NK-92 (cell line): ENCODE measurements around the gene SLCO4A1.
"Not testable (repeated sequence)": the region's sequence is repeated elsewhere in the genome, so short reads cannot be mapped to it uniquely, and the experiment has no call there.

Experiments used
- DNase-seq: peaks from one replicate; lab custom pipeline; 2025; ENCODE audit not compliant: unreplicated experiment; lab: John Stamatoyannopoulos, UW

SLCO4A1 gene

DNA sequence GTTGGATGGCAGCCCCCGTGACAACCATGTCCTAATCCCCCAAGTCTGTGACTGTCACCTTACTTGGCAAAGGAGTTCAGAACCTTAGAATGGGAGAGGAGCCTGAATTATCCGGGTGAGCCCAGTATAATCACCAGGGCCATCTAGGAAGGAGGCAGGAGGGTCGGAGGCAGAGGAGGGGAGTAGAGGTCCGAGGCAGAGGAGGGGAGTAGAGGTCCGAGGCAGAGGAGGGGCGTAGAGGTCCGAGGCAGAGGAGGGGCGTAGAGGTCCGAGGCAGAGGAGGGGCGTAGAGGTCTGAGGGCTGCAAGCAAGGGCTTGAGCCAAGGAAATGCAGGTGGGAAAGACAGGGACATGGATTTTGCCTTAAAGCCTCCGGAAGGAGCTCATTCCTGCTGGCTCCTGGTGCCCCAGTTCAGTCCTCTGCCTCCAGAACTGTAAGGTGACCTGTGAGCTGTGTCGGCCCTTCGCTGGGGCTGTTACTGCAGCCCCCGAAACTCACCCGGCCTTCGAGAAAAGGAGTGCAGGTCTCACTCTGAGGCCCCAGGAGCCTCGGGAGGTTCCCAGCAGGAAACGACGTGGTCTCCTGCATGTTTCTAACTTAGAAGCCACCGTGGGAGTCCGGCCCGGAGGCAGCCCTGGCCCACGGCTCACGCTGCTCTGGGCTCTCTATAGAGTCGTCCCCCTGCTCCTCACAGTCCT lies 20.0 kb upstream of the SLCO4A1 start:
- DNase-seq: no peak

DNA sequence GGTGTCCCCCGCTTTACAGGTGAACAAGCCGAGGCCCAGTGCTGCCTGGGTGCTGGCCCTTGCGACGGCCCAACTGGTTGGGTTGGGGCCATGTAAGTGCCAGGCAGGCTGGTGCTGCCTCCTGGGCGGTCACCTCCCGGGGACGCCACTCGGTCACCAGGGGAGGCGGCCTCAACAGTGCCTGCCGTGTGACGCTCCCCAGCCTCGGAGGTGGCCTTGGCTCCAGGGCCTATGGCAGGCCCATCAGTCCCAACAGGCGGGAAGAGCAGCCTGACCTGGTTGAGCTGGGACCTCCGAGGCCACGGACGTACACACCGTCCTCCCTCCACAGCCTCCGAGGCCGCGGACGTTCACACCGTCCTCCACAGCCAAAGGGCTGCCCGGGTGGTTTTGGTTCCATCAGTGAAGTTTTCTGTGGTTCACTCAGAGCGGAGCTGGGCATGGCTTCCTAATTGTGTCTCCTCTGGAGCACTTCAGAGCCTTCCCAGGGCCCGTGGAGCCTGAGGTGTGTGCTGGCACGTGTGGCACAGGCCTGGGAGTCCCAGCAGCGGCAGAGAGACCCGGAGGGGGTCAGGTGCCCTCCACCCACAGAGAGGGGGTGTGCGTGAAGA lies 19.3 kb upstream of the SLCO4A1 start:
- no peak for DNase-seq

DNA sequence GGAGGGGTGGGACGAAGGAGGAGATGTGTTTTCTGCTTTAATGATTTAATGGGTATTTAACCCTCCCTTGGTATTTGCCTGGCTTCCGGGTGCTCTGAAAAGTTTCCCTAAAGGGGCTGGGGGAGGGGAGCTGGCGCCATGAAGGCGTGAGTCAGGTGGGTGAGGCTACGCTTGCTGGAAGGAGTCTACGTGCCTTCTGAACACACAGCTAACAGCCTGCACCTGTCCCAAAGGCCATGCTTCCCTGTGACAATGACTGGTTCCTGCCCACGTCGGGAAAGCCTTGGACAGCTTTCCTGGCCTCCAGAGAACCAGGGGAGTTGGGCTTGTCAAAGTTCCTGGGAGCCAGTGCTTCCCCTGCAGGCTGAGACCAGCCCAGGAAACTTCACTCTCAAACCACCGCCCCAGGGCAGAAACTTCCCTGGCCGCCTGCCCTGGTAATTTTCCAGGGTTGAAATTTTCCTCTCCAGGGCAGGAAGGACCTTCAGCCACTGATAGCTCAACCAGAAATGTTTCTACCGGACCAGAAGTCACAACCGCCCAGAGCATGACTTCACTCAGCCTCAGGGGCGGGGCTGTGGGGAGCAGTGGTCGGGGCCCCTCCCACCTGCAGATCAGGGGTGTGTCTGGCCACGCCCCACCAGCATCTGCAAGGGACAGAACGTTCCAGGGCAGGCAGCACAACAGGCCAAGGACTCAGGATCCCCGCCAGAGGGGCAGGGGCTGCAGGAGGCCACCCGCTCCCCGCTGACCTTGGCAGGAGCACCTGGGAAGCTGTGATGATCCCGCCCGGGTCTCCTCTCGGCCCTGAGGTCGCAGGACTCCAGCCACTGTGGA lies 18.6 kb upstream of the SLCO4A1 start:
- no peak for DNase-seq

DNA sequence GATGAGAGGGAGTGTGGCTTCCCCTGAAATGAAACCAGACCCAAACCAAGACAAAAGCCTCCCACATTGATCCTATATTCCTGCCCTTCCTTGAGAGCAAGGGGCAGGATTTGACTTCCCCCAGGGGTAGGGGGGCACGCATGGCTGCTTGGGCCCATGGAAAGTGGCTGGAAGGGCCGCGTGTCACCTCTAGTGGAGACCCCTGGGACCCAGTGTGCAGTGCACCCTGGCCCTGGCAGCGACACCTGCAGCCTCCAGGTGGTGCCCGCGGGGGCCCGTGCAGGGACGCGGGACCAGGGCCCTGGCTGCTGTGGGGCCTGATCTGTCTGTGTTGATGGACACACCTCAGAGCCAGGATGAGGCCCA lies 18.0 kb upstream of the SLCO4A1 start:
- DNase-seq: no peak

DNA sequence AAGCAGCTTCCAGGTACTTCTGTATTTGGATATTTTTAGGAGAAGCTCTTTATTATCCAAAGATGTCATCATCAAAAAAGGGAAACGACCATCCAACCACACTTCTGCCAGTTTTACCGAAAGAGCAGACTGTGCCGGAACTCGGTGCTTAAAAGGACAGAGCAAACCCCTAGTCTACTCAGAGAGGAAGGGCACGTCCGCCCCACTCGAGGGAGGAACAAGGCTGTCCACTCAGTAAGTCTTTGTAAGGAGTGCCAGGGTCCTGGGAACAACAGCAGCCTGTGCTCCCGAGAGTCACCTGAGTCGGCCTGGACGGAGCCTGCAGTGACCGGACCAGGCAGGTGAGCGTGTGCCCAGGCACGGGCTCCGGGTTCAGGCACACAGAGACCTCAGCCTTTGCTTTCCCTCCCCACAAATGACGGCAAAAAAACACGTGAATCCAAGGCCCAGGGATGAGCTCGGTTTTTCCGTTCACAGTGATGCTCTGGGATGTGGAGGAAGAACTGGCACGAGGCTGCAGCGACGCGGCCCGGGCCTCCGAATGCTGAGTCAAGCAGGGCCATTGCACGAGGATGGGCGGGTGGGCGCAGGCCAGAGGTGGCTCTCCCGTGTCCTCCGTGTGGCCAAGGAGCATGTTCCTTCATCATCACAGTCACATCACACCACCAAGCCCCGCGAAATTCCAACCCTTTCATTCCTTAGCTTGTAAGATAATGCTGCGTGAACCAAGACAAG lies 17.4 kb upstream of the SLCO4A1 start:
- DNase-seq: no peak

DNA sequence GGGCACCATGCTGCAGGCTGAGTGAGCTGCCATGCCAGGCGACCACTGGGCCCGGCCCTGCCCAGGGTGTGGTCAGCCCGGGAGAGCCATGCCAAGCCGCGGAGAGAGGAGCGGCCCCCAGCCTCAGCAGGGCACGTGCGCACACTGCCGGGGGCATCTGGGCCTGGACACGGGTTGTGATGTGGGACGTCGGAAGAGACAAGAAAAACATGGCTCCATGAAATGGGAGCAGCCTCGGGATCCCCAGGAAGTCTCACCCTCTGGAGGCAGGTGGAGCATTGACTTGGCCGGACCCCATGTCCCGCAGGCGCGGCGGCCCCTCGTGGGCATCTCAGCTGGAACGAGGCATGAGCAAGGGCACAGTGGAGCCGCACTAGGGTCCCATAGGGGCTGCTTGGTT lies 16.8 kb upstream of the SLCO4A1 start:
- DNase-seq: no peak

DNA sequence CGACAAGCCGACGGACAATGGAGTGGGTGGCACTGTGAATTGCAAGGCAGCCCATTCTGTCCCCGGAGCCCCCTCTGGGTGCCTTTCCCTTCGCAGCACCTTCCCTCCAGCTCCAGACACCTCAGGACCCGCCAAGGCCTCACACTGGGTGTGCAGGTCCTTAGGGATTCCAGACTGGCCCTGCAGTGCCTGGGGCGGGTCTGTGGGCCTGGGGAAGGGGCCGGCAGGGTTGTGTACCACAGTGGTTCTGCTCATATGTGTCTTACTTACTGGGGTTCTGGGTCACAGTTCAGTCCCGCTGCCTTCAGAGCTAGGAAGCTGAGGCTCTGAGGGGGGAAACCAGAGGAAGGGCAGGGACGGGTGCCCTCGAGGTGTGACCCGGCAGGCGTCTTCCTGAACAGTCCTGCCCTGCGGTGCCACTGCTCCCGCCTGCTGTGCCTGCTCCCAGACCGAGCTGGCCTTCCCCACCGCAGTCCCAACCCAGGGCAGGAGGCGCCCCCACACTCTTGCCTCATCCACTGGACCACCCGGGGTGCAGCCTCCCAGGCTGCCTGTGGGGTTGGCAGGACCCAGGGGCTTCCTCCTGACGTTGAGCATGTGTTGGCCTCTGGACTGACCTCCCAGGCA lies 16.3 kb upstream of the SLCO4A1 start:
- DNase-seq: no peak

DNA sequence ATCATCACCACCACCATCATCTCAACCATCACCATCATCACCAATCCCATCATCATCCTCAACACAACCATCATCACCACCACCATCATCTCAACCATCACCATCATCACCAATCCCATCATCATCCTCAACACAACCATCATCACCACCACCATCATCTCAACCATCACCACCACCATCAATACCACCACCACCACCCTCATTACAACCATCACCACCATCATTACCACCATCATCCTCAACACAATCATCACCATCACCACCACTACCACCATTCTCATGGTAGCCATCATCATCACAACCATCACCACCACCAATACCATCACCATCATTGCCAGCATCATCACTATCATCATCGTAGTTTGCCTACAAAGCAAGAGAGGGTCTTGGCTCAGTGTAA lies 14.9 kb upstream of the SLCO4A1 start:
- not testable (repeated sequence) for DNase-seq

DNA sequence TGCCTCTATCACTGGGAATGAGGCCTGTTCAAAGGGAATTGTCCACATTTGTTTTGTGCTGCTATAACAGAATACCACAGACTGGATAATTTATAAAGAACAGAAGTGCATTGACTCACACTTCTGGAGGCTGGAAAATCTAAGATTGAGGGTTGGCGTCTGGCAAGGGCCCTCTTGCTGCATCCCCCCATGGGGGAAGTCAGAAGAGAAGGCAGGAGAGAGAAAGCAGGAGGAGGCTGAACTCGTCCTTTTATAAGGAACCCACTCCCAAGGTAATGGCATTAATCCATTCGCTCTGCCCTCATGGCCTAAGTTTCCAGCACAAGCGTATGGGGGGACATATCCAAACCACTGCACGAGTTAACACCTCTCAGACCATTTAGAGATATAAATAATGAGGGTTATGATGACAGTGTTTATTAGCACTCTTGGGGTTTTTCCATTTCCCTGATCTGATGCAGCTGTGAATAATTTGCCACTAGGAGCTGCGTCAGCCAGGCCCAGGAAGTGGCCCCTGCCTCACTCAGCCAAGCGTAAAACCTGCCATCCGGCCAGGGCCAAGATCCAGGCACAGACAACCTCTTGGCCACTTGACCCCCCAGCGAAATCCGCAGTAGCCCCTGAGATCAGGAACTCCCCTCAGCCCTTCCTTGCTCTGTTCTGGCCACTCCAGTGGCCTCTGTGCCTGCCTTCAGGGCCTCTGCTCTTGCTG lies 14.2 kb upstream of the SLCO4A1 start:
- DNase-seq: no peak

DNA sequence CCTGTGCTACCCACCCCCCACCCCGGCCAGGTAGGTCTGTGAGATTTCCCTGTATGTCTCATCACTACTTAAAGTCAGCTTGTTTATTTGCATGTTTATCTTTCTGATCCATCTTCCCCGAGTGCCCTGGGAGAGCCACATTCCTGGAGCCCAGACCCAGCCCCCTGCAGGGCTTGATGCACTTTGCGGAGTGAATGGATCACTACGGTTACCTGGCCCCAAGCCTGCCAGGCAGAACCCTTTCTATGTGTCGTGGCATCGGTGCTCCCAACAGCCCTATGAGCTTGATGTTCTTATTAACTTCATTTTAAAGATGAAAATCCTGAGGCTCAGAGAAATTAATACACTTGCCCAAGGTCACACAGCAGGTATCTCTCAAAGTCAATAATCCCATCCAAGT lies 13.6 kb upstream of the SLCO4A1 start:
- DNase-seq: no peak

DNA sequence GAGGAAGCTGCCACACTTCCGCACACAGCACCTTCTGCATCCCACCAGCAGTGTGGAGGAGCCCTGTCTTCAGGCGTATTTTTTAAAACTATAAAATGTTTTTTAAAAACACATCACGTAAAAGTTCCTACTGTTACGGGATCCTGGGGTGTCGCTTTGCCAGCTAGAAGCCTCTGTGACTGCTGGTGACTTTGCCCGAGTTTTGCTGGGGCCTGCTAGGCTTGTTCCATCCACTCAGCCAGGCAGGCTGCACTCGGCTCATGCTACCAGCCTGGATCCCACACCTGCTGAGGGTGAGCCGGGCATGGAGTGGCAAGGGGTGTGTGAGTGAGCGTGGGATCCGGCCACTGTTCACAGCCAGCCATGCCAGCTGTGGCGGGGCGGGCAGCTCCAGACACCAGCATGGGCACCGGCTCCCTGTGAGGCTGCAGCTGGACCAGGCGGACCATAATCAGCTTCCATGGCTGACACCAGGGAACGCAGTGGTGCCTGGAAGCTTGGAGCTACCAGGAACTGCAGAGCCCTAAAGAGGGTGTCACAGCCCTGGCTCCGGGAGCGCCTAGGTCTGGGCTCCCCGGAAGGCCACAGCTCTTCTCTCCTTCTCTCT lies 12.3 kb upstream of the SLCO4A1 start:
- no peak for DNase-seq

DNA sequence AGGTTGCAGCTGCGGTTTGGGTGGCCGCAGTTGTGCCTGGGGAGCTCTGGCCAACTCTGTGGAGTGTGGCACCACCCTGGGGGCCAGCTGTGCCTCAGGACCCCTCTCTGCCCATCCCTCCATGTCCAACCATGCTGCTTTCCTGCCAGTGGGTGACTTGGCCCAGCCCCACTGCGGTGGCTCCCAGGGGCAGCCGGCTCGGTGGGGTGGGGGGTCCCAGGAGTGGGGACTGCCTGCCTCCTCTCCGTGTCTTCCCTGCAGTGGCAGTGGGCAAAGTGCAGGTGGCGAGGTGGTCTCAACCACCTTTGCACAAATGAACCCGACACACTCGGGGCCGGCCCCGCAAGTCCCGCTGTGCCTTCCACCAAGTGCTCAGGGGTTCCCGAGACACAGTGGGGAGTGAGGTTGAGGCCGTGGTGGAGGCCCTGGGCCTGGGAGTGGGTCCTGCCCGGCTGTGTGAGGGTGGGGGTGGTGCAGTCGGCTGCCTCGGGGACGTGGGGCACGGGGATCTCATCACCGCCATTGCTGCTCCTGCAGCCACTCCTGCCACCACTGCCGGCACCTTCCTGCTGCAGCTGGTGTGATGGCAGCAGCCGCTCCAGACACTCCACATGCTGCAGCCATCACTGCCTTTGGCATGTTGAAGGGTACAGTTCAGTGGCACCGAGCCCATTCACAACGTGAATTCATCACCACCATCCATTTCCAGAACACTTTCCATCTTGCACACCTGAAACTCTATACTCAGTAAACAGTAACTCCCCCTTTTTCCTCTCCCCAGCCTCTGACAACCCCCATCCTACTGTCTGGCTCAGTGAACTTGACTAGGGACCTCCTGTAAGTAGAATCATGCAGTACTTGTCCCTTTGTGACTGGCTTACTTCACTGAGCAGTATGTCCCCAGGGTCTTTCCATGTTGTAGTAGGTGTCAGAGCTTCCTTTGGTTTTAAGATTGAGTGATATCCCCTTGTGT lies 10.7 kb upstream of the SLCO4A1 start:
- DNase-seq: no peak

DNA sequence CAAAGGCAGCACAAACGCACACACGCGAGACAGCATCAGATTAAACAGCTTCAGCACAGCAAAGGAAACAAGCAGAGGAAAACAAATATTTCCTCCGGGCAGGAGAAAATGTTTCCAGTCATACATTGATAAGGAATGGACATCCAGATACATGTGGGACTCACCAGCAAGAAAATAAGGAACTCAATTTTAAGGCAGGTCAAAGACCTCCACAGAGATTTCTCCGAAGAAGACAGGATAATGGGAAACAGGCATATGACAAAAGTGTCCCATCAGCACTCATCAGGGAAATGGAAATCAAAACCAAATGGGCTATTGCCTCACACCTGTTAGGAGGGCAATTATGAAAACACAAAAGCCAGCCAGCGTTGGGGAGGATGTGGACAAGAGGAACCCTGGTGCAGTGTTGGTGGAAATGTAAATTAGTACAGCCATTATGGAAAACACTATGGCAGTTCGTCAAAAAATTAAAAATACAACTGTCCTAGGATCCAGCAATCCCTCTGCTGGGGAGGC lies 9.7 kb upstream of the SLCO4A1 start:
- DNase-seq: no peak

DNA sequence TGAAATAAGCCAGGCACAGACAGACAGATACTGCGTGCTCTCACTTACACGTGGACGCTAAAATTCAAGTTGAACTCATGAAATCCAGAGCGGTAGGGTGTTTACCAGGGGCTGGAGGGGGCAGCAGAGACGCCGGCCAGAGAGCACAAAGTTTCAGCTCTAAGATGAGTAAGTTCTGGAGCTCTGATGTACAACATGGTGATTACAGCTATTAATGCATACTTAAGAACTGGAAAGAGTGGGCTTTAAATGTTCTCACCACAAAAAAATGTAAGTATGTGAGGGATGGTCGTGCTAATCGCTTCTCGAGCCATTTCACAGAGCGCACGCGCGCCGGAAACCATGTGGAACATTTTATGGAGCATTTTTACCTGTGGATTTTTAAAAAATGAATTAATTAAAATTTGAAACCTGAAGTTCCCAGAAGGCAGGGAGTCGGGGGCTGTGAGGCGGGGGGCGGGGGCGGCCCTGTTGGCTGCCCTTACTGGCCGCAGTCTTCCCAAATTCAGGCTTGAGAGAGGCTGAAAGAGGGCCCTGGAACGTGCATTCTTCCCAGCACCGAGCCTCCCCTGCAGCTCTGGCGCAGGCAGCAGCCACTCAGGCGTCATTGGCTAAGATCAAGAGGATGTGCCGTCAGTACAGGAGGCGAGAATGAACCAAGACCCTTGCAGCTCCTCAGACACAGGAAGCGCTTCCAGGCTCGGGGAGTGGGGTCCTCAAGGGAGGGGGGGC lies 8.5 kb upstream of the SLCO4A1 start:
- no peak for DNase-seq

DNA sequence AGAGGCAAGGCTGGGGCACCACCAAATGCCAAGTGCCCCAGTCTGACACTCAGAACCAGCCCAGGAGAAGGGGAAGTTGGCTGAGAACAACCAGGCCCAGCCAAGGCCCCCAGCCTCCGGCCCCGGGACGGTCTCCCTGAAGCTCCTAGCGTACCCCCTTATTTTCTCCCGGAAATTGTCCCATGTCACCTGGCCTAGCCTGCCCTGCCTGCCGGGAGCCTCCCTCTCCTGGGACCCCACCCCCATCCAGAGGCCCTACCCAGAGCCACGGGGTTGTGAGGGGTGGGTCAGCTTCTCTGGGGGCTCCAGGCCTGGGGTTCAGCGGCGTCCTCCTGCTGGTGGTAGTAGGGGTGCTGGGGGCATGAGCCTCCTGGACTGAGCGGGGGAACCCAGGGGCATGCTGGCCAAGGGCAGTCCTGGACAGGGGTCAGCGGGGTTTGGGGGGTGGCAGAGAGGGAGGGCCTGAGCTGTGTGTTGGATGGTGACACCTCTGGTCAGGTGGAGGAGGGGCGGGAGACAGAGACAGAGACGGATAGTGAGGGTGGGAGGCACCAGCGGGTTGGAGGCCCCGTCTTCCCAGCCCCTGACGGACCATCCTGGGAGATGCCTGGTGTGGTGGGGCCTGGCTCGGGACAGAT lies 7.9 kb upstream of the SLCO4A1 start:
- DNase-seq: no peak

DNA sequence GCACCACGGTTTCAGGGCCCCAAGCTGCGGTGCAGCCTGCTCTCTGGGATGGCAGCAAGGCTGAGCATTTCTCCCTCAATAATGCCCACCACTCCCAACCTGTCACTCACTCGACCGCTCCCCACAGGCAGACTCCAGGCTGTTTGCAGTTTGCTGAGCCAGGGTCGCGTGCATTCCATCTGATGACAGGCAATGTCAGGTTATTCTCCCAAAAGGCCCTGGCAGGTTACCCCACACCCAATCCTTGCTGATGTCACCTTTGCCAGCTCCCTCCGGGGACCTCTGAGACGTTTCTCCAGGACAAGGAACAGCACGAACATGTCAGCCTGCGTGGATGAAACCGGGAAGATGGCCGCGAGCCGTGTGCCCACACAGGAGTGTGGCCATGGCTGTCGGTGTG lies 7.1 kb upstream of the SLCO4A1 start:
- DNase-seq: no peak

DNA sequence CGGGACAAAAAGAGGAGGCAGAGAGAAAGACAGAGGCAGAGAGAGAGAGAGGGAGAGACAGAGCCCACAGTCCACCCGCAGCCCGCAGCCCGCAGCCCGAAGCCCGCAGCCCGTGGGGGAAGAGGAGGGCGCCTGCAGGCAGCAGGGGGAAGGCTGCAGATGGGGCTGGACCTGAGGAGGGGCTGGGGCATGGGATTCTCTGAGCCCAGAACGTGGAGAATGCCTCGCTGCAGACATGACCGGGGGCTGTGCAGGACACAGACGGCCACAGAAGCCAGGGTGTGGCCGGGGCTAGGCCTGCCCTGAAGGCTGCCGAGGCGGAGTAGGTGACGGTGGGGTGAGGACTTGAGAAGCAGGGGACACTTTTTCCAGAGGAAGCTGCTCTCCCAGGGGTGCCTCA lies 6.5 kb upstream of the SLCO4A1 start:
- no peak for DNase-seq

DNA sequence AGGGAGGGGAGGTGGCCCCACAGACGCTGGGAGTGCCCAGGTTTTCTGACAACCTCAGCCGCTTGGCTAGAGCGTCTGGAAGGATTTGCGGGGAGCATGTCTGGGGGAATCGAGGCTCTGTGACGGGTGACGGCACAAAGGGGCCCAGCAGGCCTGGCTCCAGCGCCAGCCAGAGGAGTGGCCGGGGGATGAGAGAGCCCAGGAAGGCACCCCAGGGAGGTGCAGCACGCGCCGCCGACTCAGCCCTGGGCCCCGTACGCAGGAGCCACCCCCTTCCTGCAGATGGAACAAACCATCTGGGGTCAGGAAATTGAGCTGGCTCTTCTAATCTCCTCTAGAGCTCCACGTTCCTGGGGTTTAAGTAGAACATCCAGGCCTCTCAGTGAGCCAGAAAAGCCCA lies 5.9 kb upstream of the SLCO4A1 start:
- DNase-seq: no peak
